H9 (cell line): ENCODE data around the gene TH. TPM values are rescaled to one million over a fixed set of nuclear protein-coding genes. Genes with fewer than 3 reads are reported as not detected.

Experiments
- DNase-seq: peaks from one replicate; pipeline ENCODE4 v3.0.0-alpha.2; 2017
- H2AFZ ChIP-seq: one replicate; pipeline ENCODE4 v1.6.1; 2013; ENCODE audit warnings: mild to moderate bottlenecking, low read length, control low read depth, moderate library complexity
- H2AK5ac ChIP-seq: 2 replicates; pipeline ENCODE4 v1.6.1; 2013; ENCODE audit warnings: low read length, control low read depth, mixed read lengths; ENCODE audit not compliant: insufficient read length
- H2BK120ac ChIP-seq: one replicate; pipeline ENCODE4 v1.6.1; 2013; ENCODE audit warnings: low read depth, mild to moderate bottlenecking, low read length, control low read depth, inconsistent platforms; ENCODE audit not compliant: poor library complexity, severe bottlenecking
- H2BK12ac ChIP-seq: 2 replicates; pipeline ENCODE4 v1.6.1; 2013; ENCODE audit warnings: low read length, control low read depth, mixed read lengths, low read depth; ENCODE audit not compliant: insufficient read length
- H2BK15ac ChIP-seq: 2 replicates; pipeline ENCODE4 v1.6.1; 2013; ENCODE audit warnings: low read depth, low read length, control low read depth
- H2BK20ac ChIP-seq: one replicate; pipeline ENCODE4 v1.6.1; 2013; ENCODE audit warnings: low read depth, mild to moderate bottlenecking, low read length, control low read depth, inconsistent platforms; ENCODE audit not compliant: poor library complexity, severe bottlenecking
- H2BK5ac ChIP-seq: 2 replicates; pipeline ENCODE4 v1.6.1; 2013; ENCODE audit warnings: low read length, control low read depth, mixed read lengths; ENCODE audit not compliant: insufficient read length
- H3K14ac ChIP-seq: 2 replicates; pipeline ENCODE4 v1.6.1; 2013; ENCODE audit warnings: low read length, control low read depth; ENCODE audit not compliant: insufficient read depth
- H3K18ac ChIP-seq: 2 replicates; pipeline ENCODE4 v1.6.1; 2013; ENCODE audit warnings: low read depth, mild to moderate bottlenecking, mixed read lengths, low read length, control low read depth; ENCODE audit not compliant: insufficient read length
- H3K23ac ChIP-seq: 2 replicates; pipeline ENCODE4 v1.6.1; 2013; ENCODE audit warnings: low read length, control low read depth, mixed read lengths, low read depth; ENCODE audit not compliant: insufficient read length
- H3K23me2 ChIP-seq: 2 replicates; pipeline ENCODE4 v1.6.1; 2013; ENCODE audit warnings: low read depth, mild to moderate bottlenecking, mixed read lengths, low read length, control low read depth; ENCODE audit not compliant: insufficient read length, poor library complexity, severe bottlenecking
- H3K27ac ChIP-seq: 2 replicates; pipeline ENCODE4 v1.5.1; 2013; ENCODE audit warnings: low read length, control low read depth, mixed read lengths, low read depth; ENCODE audit not compliant: insufficient read length
- H3K27me3 ChIP-seq: 2 replicates; pipeline ENCODE4 v1.6.1; 2013; ENCODE audit warnings: low read length, control low read depth, inconsistent platforms; ENCODE audit not compliant: insufficient read depth
- H3K4ac ChIP-seq: 2 replicates; pipeline ENCODE4 v1.6.1; 2013; ENCODE audit warnings: low read depth, mild to moderate bottlenecking, control low read depth, inconsistent platforms, low read length, moderate library complexity
- H3K4me1 ChIP-seq: 2 replicates; pipeline ENCODE4 v1.6.1; 2013; ENCODE audit warnings: low read length, control low read depth, inconsistent platforms; ENCODE audit not compliant: insufficient read depth
- H3K4me2 ChIP-seq: 2 replicates; pipeline ENCODE4 v1.6.1; 2013; ENCODE audit warnings: low read length, control low read depth, mixed read lengths; ENCODE audit not compliant: insufficient read length, insufficient read depth
- H3K56ac ChIP-seq: 2 replicates; pipeline ENCODE4 v1.6.1; 2013; ENCODE audit warnings: low read depth, mild to moderate bottlenecking, mixed read lengths, low read length, control low read depth; ENCODE audit not compliant: insufficient read length
- H3K79me1 ChIP-seq: 2 replicates; pipeline ENCODE4 v1.6.1; 2013; ENCODE audit warnings: low read depth, mild to moderate bottlenecking, moderate library complexity, low read length, control low read depth, inconsistent platforms; ENCODE audit not compliant: insufficient read depth, poor library complexity, severe bottlenecking
- H3K79me2 ChIP-seq: 2 replicates; pipeline ENCODE4 v1.6.1; 2013; ENCODE audit warnings: low read length, control low read depth, inconsistent platforms; ENCODE audit not compliant: insufficient read depth
- H3K9ac ChIP-seq: 2 replicates; pipeline ENCODE4 v1.6.1; 2013; ENCODE audit warnings: low read length, control low read depth, mixed read lengths; ENCODE audit not compliant: insufficient read length; ENCODE audit errors: extremely low read depth
- H3K9me3 ChIP-seq: one replicate; pipeline ENCODE4 v1.6.1; 2013; ENCODE audit warnings: low read depth, low read length, inconsistent platforms; ENCODE audit not compliant: control insufficient read depth
- H3T11ph ChIP-seq: one replicate; pipeline ENCODE4 v1.6.1; 2013; ENCODE audit warnings: mild to moderate bottlenecking, low read length, control low read depth, inconsistent platforms
- H4K20me1 ChIP-seq: one replicate; pipeline ENCODE4 v1.6.1; 2013; ENCODE audit not compliant: control insufficient read depth, insufficient read length, insufficient read depth
- H4K5ac ChIP-seq: 2 replicates; pipeline ENCODE4 v1.6.1; 2013; ENCODE audit warnings: low read depth, mild to moderate bottlenecking, mixed read lengths, low read length, control low read depth; ENCODE audit not compliant: insufficient read length
- H4K8ac ChIP-seq: replicated peaks from 2 replicates; pipeline ENCODE4 v1.6.1; 2013; ENCODE audit warnings: low read length, control low read depth, mixed read lengths, low read depth; ENCODE audit not compliant: insufficient read length
- H4K91ac ChIP-seq: 2 replicates; pipeline ENCODE4 v1.6.1; 2013; ENCODE audit warnings: low read depth, mild to moderate bottlenecking, moderate library complexity, mixed read lengths, low read length, control low read depth; ENCODE audit not compliant: insufficient read length
- H3K27ac Mint-ChIP-seq, 3 experiments: 2 replicates in 2 of 3; 3 replicates in 1 of 3; pipeline ENCODE4 v1.8.0; 2020 to 2021; ENCODE audit warnings: mixed read lengths in 3 of 3, mild to moderate bottlenecking in 1 of 3, moderate library complexity in 1 of 3
- H3K27me3 Mint-ChIP-seq: 2 replicates; pipeline ENCODE4 v1.8.0; 2021; ENCODE audit warnings: low read depth, mild to moderate bottlenecking, moderate library complexity, mixed read lengths
- H3K36me3 Mint-ChIP-seq, 3 experiments: 2 replicates in 2 of 3; 3 replicates in 1 of 3; pipeline ENCODE4 v1.8.0; 2020 to 2021; ENCODE audit warnings: low read depth in 3 of 3, mixed read lengths in 3 of 3; ENCODE audit not compliant: insufficient read depth in 1 of 3
- H3K4me1 Mint-ChIP-seq, 2 experiments: 2 replicates each; pipeline ENCODE4 v1.8.0; 2020; ENCODE audit warnings: mixed read lengths in 2 of 2
- H3K4me3 Mint-ChIP-seq, 2 experiments: 2 replicates in 1 of 2; 3 replicates in 1 of 2; pipeline ENCODE4 v1.8.0; 2020 to 2021; ENCODE audit warnings: mild to moderate bottlenecking in 2 of 2, mixed read lengths in 2 of 2, moderate library complexity in 1 of 2
- H3K9me3 Mint-ChIP-seq, 2 experiments: 2 replicates in 1 of 2; 3 replicates in 1 of 2; pipeline ENCODE4 v1.8.0; 2020; ENCODE audit warnings: mild to moderate bottlenecking in 2 of 2, mixed read lengths in 2 of 2, moderate library complexity in 1 of 2
- WGBS: extraction: QIAGEN DNeasy Blood & Tissue Kit; methylation state at CpG from one replicate; pipeline ENCODE4 v1.1.7; 2013; ENCODE audit warnings: missing lambda C conversion rate, low lambda C conversion rate, mixed read lengths; ENCODE audit not compliant: insufficient read length; ENCODE audit errors: extremely low coverage; 5-methylcytosine and 5-hydroxymethylcytosine counted together
- total RNA-seq: library from RNA; stranded (reverse); gene quantifications from 2 replicates; pipeline ENCODE4 v1.2.1, GENCODE V29; 2021
- TF ChIP-seq, protein P1 (sequence below): fragments of 200-600 bp; sonication (generic); conservative IDR thresholded peaks from 3 replicates; pipeline ENCODE4 v1.8.0; 2021; ENCODE audit warnings: antibody characterized with exemption, mild to moderate bottlenecking

TH gene
- total RNA-seq, 1 experiment from 2014 or later, result not detected

DNA sequence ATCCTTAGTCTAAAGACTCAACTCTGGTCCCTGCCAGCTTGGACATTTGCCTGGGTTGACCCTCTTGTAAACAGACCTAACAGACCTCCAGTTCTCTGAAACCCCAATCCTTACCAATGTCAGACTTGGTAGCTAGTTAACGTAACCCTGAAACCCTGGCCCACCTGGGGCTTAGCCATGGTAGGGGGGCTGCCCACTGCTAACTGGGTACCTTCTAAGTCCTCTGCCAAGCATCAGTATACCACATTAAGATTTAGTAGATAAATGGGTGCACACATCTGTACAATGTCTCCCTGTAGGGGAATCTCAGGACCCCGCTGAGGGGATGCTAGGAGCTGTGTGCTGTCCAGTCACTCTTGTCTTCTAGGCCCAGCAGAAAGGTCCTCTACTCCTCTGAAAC, 29.9 kb upstream of the TH start:
- H3K79me2 ChIP-seq, result no peaks in the 10 kb centered on the region
- no peaks in the 10 kb centered on the region for H3K4me1 Mint-ChIP-seq
- no peak overlapping the region for H3K18ac ChIP-seq
- no peak overlapping the region for H4K5ac ChIP-seq
- no peaks in the 10 kb centered on the region for H4K20me1 ChIP-seq
- no peak overlapping the region for H4K91ac ChIP-seq
- no peak overlapping the region for H2BK15ac ChIP-seq
- H3K4me3 Mint-ChIP-seq, result no peak overlapping the region
- no peak overlapping the region for H4K8ac ChIP-seq
- no peak overlapping the region for H2BK120ac ChIP-seq
- H3K79me1 ChIP-seq, result no peaks in the 10 kb centered on the region
- no peaks in the 10 kb centered on the region for H3K23me2 ChIP-seq
- H3K56ac ChIP-seq, result no peak overlapping the region
- H3K27me3 ChIP-seq, result no peaks in the 10 kb centered on the region
- H3K9me3 Mint-ChIP-seq, result no peaks in the 10 kb centered on the region
- H3K9ac ChIP-seq, result no peak overlapping the region
- no peaks in the 10 kb centered on the region for H3K4me1 ChIP-seq
- H3K27me3 Mint-ChIP-seq, result peaks cover 26% of the 10 kb centered on the region
- no peak overlapping the region for H3T11ph ChIP-seq
- H3K9me3 ChIP-seq, result no peaks in the 10 kb centered on the region
- no peak overlapping the region for H2AFZ ChIP-seq
- H2BK5ac ChIP-seq, result no peak overlapping the region
- H3K4me2 ChIP-seq, result no peak overlapping the region
- no peak overlapping the region for H2AK5ac ChIP-seq
- no peak overlapping the region for H3K27ac ChIP-seq
- no peak overlapping the region for H3K14ac ChIP-seq
- no peak overlapping the region for H2BK12ac ChIP-seq
- DNase-seq, result no peak
- no peak overlapping the region for H3K23ac ChIP-seq
- no CpG with 5 or more reads among the region's 2 CpGs for WGBS
- H3K4ac ChIP-seq, result no peak overlapping the region
- H3K36me3 Mint-ChIP-seq, result no peaks in the 10 kb centered on the region
- no peak overlapping the region for H3K27ac Mint-ChIP-seq
- H2BK20ac ChIP-seq, result no peak overlapping the region
- TF ChIP-seq, protein P1, sequence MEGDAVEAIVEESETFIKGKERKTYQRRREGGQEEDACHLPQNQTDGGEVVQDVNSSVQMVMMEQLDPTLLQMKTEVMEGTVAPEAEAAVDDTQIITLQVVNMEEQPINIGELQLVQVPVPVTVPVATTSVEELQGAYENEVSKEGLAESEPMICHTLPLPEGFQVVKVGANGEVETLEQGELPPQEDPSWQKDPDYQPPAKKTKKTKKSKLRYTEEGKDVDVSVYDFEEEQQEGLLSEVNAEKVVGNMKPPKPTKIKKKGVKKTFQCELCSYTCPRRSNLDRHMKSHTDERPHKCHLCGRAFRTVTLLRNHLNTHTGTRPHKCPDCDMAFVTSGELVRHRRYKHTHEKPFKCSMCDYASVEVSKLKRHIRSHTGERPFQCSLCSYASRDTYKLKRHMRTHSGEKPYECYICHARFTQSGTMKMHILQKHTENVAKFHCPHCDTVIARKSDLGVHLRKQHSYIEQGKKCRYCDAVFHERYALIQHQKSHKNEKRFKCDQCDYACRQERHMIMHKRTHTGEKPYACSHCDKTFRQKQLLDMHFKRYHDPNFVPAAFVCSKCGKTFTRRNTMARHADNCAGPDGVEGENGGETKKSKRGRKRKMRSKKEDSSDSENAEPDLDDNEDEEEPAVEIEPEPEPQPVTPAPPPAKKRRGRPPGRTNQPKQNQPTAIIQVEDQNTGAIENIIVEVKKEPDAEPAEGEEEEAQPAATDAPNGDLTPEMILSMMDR, result no peak
